Activated gamma-delta T cell treated with anti-CD3 and anti-CD28 coated beads, Interleukin-2, amount 50 U/mL, for 16 hours (primary cell): ENCODE measurements around the gene CAPN1.
A peak's percentile ranks its signal among the peaks of the same experiment; 100 is the strongest.
"Not testable (repeated sequence)": the region's sequence is repeated elsewhere in the genome, so short reads cannot be mapped to it uniquely, and the experiment has no call there.

Experiments used
- DNase-seq: peaks from one replicate; pipeline ENCODE4 v3.0.0-alpha.2; 2020; ENCODE audit warnings: low read depth

The CAPN1 gene

GRCh38 chr11:65181569-65182257 lies at the start of gene CAPN1:
Gene CAPN1 (plus strand): TSS chr11:65181928. CDS start chr11:65182702, 774 bp downstream.
- peak; percentile 52 for DNase-seq

- no peak for DNase-seq
These were observed 49.3 kb upstream of the CAPN1 start for GRCh38 chr11:65132238-65132987.

DNA sequence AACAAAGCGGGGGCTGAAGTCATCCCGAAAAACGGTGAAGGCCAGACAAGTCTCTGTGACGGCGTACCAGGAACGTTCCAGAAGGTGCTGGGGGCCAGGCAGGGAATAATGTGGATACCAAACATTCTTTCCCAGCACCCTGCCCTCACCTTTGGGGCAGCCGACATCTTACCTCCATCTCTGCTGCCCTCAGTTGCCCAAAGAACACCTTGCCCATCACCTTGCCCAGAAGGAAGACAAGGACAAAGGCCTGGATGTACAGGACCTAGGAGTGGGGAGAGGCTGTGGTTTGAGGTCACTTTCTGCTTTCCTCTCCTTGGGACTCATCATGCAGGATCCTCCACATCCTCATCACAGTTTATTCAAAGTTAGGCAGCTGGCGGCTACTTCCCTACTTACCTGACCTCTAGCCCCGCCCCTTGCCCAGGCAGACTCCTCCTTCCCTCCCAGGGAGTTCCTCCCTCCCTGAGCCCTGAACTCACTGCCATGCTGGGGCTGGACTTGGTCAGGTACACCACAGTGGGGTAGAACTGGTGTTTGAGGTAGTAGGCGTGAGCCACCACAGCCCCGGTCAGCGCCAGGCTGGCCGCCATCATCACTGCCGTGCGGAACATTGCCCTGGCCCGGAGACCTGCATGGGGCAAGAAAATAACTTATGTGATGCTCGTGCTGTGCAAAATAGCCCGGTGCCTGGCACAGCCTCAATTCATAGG lies 48.6 kb upstream of the CAPN1 start:
- DNase-seq: no peak

DNA sequence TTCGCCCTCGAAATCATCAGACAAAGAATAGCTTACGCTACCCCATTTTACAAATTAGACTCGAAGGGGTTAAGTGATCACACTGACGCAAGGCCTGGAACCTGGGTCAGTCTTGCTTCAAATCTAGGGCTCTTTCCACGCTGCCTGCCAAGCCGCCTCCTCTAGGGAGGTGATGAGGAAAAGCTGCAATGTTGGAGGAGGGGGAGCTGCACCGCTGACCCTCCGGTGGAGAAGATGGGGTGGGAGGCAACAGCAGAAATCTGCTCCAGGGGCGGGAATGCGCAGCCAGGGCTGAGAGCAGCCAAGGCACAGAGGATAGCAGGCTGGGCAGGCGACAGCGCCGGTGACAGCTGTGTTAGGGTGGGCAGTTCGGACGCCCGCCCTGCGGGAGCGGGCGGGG lies 48.0 kb upstream of the CAPN1 start:
- no peak for DNase-seq

- peak; percentile 91 for DNase-seq
These were observed 47.3 kb upstream of the CAPN1 start, which contains the start of gene SYVN1 for GRCh38 chr11:65134240-65134951. Gene SYVN1 (minus strand): TSS chr11:65134519. CDS start chr11:65133601, 918 bp downstream.

DNA sequence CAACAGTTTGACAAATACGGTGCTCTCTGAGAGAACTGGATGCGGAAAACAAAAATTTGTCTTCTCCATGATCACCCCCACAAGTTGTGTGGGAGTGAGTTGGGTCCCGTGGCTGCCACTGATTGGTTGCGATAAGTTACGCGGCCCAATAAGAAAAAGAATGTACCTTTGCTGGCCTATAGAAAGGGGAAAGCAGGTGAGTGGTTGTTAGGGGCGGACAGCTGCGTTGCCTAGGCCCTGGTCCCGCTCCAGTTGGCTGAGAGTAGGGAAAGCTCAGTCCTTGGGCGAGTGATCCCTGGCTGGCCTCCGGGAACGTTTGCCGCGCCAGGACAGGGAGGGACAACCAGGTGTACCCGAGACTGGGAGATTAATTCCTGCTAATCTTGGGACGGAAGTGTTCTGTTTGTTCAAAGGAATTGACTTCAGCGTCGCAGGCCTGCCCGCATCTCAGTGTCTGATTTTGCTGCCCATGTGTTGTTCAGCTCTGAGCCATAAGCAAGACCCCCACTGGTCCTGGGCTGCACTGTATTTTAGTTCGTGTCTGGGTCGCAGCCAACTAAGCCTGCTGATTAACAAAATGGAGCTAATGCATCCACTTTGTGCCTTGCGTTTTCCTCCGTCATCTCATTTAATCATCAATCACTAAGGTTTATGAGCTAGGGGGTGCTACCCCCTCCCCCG lies 46.6 kb upstream of the CAPN1 start:
- peak; percentile 76 for DNase-seq

DNA sequence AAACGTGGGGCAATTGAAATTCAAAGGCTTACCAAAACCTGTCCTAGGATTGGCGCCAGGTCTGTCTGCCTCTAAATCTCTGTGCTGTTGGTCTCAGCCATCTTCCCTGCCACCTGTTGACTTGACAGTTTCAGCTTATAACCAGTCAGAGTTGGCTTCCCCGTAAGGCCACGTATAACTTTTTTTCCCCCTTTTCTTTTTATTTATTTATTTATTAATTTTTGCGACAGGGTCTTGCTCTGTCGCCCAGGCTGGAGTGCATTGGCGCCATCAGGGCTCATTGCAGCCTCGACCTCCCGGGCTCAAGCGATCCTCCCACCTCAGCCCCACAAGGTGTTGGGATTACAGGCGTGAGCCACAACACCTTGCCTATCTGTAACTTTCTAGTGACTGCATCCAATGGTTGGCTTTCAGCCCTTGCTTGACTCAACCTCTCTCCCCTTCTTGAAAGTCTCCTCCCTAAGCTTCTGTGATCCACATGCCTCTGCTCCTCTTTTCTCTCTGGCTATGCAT lies 46.0 kb upstream of the CAPN1 start:
- DNase-seq: no peak

DNA sequence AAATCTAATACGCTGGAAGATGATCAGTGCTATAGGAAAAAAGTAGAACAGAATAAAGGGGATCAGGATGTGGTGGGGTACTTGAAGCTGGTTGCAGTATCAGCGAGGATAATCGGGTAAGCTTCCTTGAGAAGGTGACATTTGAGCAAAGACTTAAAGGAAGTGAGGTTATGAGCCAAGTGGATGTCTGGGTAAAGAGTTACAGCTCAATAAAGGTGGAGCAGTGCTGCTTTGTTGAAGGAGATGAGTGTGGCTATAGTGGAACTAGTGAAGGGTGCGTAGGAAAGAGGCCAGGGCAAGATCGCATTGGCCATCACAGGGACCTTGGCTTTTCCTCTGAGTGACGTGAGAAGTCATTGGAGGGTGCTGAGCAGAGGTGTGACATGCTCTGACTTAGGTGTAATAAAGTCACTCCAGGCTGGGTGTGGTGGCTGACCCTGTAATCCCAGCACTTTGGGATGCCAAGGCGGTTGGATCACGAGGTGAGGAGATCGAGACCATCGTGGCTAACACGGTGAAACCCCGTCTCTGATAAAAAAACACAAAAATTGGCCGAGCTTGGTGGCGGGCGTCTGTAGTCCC lies 45.1 kb upstream of the CAPN1 start:
- no peak for DNase-seq

DNA sequence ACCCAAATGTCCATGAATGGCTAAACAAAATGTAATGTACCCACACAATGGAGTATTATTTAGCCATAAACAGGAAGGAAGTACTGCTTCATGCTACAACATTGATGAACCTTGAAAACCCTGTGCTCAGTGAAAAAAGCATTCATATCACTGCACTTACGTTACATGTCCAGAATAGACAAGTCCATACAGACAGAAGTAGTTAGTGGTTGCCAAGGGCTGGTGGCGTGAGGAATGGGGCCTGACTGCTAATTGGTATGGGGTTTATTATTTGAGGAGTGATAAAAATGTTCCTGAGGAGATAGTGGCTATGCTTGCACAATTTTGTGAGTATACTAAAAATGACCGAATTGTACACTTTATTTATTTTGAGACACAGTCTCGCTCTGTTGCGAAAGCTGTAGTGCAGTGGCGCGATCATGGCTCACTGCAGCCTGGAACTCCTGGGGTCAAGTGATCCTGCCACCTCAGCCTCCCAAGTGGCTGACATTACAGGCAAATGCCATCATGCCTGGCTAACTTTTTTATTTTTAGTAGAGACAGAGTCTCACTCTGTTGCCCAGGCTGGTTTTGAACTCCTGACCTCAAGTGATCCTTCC lies 39.7 kb upstream of the CAPN1 start:
- DNase-seq: no peak

DNA sequence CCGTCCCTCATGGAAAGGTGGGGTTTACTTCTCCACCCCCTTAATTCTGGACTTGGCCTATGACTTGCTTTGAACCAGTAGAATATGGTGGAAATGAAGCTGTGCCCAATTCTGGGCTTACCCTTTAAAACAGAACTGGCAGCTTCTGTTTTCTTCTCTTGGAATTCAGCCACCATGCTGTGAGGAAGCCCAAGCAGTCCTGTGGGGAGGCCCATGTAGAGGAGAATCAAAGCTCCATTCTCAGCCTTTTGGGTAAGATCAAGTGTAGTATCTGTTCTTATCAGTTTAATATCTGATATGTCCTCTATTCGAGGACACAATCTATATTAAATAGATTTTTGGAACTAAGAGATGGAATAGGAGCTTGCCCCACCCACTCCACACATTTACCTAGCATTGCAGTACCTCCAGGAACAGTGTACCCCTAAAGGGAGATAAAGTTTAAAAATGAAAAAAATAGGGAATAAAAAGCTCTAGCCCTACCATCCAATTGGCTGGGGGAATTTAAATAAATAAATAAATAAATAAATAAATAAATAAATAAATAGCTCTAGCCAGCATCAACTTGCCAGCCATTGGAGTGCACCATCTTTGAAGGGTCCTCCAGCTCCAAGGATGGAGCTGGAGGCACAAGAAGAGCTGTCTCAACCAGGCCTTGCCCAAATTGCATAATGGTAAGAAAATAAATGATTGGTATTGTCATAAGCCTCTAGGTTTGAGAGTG lies 34.2 kb upstream of the CAPN1 start:
- no peak for DNase-seq

GRCh38 chr11:65148657-65149056 lies 33.1 kb upstream of the CAPN1 start:
- DNase-seq: no peak

DNA sequence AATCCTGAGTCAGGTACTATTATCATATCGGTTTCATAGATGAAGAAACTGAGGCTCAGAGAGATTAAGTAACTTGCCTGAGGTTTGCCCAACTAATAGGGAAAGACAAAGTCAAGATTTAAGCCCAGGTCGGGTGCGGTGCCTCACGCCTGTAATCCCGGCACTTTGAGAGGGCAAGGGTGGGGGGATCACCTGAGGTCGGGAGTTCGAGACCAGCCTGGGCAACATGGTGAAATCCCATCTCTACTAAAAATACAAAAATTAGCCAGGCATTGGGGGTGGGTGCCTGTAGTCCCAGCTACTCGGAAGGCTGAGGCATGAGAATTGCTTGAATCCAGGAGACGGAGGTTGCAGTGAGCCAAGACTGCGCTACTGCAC lies 31.6 kb upstream of the CAPN1 start:
- not testable (repeated sequence) for DNase-seq

DNA sequence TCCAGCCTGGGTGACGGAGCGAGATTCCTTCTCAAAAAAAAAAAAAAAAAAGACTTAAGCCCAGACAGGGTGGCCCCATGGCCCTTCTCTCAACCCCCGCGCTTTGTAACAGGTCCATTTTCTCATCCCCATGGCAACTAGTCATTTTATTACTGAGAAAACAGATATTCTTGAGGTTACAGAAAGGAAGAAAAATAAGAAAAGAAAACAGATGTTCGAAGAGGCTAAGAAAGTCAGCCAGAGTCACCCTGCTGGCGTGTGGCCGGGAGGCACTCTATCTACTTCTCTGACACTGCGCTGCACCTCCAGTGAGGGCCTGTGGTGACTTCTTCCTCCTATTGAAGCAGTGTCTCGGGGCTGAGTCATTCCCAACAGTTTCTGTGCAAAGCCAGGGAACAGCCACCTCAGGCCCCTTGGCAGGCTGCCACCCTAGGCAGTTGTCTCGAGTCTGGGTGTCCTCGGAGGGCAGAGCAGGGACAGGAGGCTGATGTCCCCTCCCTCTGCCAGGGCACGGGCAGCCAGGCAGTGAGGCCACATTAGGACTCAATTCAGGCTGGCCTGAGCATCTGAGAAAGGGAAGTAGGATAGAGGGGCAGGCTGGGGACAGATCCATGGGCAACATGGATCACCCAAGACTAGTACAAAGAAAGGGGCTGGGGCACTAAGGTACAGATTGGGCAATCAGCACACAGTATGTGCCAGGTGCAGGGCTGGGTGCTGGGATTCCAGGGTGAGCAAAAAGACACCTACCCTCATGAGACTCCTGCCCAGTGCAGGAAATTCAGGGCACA lies 31.0 kb upstream of the CAPN1 start:
- DNase-seq: no peak

DNA sequence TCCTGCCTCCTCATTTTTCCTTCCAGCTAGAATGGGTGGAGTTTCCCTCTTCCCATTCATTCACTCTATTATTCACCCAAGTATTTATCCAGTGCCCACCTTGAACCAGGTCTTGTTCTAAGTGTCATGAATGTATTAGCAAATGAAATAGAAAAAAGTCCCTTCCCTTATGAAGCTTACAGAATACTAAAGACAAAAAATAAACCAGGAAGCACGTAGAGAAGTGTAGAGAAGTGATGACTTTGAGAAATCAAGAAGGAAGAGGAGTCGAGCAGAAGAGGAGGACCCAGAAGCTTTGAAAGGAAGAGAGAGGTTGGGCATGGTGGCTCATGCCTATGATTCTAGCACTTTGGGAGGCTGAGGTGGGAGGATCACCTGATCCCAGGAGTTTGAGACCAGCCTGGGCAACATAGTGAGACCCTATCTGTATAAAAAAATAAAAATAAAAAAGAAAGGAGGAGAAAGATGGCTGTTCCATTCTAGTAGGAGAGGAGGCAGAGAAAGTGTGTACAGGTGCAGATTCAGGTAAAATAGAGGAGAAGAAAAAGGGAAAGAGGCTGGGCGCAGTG lies 30.3 kb upstream of the CAPN1 start:
- DNase-seq: no peak

DNA sequence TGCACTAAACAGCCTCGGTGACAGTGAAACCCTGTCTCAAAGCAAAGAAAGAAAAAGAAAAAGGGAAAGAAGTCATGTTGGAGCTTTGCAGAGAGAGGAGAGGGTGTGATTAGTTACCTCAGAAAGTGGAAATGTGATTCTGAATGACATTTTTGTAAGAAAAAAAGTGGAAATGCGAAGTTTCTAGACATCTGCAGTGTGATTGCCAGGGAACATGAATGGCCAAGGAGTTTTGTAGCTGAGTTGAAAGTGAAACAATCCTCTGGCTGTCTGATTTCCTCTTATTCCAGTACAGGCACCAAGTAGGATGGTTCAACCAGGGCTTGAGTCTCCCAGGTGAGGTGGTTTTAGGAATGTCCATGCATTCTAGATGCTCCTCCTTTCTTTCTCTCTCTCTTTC lies 29.6 kb upstream of the CAPN1 start:
- DNase-seq: no peak

GRCh38 chr11:65156256-65156655 lies 25.5 kb upstream of the CAPN1 start:
- DNase-seq: no peak

DNA sequence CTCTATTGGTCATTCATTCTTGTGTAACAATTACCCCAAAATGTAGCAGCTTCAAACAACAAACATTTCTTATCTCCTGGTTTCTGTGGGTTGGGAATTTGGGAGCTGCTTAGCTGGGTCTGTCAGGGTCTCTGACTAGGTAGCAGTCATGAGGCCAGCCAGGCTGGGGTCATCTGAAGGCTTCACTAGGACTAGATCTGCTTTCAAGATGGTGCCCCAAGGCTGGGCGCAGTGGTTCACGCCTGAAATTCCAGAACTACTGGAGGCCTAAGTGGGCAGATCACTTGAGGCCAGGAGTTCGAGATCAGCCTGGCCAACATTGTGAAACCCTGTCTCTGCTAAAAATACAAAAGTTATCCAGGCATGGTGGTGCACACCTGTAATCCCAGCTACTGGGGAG lies 24.8 kb upstream of the CAPN1 start:
- DNase-seq: no peak

DNA sequence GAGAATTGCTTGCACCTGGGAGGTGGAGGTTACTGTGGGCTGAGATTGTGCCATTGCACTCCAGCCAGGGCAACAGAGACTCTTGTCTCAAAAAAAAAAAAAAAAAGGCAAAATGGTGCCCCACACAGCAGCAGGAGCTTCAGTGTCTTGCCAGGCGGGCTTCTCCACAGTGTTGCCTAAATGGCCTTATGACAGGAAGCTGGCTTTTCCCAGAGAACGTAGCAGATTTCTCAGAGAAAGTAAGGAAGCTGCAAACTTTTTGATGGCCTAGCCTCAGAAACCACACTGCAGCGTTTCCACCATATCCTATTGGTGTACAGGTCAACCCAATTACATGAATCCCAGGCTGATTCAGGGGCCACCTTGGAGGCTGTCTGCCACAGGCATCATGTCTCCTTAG lies 24.4 kb upstream of the CAPN1 start:
- DNase-seq: no peak

- DNase-seq: no peak
These were observed 22.7 kb upstream of the CAPN1 start for GRCh38 chr11:65159012-65159411.
